ENCODE measurements around the gene GLUL. TPM values are rescaled to one million over a fixed set of nuclear protein-coding genes. Genes with fewer than 3 reads are reported as not detected.

GLUL gene
- total RNA-seq = 289 TPM

DNA sequence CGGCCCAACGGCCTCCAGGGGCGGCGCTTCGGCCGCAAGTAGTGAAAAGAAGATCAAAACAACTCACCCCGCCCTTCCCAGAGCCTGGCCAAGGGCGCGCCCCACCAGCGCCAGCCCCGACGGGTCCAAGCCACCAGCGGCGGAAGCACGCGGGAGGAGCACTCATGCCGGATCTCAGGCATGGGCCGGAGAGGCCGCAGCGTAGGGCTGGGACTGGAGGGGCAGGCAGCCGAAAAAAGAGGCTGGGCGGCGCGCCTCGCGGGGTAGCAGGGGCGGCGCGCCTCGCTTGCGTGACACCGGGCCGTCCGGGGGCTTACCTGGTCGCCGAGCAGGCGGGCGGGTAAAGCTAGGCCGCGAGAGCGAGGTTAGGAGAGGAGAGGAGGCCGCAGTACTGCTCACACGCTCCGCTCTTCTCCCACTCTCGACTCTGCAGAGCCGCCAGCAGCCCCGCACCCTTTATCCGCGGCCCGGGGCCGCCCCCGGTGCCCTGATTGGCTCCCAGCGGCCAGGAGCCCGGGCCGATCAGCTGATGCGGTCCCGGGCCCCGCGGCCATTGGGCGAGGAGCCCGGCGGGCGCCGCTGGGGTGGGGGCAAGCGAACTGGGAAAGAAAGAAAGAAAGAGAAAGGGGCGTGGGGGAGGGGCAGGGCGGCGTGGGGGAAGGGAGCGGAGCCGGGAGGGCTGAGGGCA is at the start of gene GLUL:
TSS of gene GLUL (minus strand) at position 429 of the 688 bp plus-strand sequence. CDS start 3,053 bp downstream, outside the sequence.
- DNase-seq (ENCODE audit: low spot score in 2 of 2) = peak; percentile 92 to 93
- FAIRE-seq = no peak

DNA sequence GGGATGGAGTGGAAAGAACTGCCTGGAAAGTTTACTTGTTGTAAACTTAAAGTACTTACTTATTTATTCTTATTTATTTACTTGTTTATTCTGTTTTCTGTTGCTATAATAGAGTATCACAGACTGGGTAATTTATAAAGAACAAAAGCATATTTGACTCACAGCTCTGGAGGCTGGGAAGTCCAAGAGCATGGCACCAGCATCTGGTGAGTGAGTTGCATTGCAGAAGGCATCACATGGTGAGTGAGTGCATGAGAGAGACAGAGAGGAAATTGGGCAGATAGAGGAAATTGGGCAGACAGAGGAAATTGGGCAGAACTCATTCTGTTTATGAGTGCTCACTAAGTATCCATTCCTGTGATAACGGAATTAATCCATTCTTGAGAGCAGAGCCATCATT is 46.7 kb upstream of the GLUL start:
- FAIRE-seq = no peak
- DNase-seq (ENCODE audit: low spot score in 2 of 2) = no peak

DNA sequence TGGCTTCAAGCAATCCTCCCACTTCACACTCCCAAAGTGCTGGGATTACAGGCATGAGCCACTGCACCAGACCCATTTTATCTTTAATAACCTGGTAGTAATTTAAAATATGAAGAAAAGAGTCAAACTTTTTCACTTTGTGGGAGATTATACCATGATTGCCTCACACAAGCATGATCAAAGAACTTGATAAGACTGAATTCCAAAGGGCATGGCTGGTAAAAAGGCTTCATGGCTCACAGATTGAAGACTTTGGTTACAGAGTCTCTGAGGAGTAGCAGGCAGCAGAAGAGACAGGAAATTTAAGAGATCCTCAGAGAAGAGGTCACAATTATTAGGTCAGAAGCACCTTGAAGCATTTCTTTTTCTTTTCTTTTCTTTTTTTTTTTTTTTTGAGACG is 42.0 kb upstream of the GLUL start:
- DNase-seq (ENCODE audit: low spot score in 2 of 2) (no peak), FAIRE-seq (no peak)

DNA sequence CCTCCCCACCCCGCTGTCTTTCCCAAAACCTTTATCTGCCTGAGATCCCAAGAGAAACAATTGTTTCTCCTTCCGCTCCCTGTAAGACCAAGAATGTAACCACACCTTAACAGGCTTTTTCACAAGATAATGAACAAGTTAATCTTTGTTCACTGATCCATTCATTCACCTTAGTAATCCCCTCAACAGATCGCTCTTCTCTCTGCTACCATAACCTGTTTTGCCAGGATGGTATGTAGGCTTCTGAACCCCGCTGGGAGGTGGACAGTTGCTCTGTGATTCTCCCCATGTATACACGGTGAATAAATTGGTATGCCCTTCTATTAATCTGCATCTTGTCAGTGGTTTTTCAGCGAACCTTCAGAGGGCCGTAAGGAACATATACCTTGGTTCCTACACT is 39.7 kb upstream of the GLUL start:
- FAIRE-seq = no peak
- DNase-seq (ENCODE audit: low spot score in 2 of 2) = no peak

DNA sequence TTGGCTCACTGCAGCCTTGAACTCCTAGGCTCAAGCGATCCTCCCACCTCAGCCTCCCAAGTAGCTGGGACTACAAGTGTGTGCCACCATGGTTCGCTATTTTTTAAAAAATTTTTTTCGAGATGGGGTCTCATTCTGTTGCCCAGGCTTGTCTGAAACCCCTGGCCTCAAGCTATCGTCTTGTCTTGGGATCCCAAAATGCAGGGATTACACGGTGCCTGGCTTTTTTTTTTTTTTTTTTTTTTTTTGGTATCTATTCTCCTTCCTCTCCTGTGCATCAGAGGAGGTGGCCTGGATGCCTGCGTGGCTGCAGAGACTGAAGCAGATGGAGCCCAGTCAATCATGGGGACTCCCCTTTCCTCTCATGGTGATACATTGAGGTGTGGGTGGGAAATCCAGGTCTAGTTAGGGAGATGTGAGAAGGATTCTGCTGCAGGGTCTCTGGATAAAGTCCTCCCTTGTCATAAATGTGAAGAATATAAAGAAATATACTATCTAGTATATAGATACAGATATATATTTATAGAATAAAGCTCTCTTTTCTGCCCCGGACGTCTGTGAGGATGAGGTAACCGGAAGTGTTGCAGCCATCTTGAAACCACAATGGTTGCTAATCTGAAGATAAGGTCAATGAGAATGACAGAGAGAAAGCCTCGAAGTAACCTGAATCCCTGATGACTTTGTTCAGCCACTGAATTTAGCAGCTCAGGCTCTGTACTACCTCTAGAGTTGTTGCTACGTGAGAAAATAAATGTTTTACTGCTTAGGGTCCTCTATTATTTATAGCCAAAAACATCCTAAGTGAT is 38.9 kb upstream of the GLUL start:
- FAIRE-seq (no peak), DNase-seq (ENCODE audit: low spot score in 2 of 2) (no peak)

DNA sequence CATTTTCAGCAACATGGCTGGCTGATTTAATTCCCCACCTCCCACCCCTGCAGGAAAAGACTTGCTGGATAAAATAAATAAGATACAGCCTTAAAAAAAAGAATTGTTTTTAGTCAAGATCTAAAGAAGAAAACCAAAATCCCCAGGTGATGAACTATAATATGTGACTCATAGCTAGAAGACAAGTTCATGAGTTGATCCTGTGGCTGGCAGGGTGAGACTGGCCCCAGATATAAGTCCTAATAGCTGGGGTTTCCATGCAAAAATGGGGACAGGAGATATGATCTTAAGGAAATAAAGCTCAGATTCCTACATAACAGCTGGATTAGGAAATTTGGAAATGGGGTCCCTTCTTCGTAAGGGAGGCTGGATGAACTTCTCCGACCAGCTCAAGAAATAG is 36.5 kb upstream of the GLUL start:
- FAIRE-seq = no peak
- no peak for DNase-seq (ENCODE audit: low spot score in 2 of 2)

DNA sequence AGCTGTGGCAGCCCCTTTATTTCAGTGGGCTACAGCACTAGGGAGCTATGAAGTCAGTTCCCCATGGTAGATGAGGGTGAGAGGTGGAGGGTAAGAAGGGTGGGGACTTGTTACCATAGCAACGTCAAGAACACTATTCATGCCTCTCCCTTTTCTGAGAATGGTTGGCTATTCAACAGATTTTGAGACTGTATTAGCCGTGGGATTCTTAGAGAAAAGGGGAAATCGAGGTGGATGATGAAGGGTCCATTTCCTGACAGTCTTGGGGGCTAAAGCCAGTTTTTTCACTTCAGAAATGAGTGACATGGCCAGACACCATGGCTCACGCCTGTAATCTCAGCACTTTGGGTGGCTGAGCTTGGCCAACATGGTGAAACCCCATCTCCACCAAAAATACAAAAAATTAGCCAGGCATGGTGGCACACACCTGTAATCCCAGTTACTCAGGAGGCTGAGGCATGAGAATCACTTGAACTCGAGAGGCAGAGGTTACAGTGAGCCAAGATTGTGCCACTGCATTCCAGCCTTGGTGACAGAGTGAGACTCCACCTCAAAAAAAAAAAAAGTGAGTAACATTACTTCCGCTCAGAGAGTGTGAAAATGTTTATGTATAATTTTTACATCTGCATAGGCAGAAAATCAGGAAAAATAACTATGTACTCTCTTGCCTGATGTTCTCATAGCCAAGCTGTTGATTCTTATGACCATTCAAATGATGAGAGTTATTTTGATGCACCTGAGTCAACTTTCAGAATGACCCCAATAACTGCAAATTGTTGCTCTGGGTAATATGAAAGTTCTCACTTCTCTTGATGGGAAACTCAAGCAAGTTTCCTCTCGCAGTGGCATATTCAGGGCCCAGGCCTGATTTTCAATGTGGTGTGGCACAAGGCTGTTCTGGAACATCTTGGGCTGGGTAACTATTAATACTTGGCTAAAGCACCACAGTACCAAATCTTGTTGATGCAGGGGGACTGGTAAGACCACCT is 35.1 kb upstream of the GLUL start:
- no peak for FAIRE-seq
- DNase-seq (ENCODE audit: low spot score in 2 of 2) = no peak

DNA sequence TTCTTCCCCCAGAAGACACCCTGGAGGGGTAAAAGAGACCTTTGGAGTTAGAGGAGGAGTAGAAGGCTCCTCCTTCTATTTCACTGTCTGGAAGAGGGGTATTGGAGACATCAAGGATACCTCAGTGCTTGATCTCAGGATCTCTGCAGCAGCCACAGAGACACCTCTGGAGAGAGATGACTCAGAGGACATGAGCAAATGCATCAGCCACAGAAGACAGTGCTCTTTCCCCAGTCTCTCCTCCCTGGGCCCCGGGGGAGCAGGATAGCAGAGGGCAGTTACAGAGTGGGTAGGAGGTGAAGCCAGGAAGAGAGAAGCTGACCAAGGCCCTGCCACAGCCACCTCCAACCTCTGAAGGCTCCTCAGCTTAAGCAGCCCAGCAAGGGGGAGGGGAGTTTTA is 24.2 kb upstream of the GLUL start:
- no peak for FAIRE-seq
- DNase-seq (ENCODE audit: low spot score in 2 of 2) = no peak

DNA sequence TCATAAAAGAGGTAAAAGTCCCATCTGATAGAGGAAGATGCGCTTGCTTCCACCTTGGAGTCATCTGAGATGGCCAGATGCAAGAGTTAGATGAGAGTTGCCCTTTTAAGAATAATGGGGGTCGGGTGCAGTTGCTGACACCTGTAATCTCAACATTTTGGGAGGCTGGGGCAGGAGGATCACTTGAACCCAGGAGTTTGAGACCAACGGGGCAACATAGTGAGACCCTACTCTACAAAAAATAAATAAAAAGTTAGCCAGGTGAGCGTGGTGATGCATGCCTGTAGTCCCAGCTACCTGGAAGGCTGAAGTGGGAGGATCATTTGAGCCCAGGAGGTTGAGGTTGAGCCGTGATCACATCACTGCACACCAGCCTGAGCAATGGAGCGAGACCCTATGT is 22.4 kb upstream of the GLUL start:
- no peak for DNase-seq (ENCODE audit: low spot score in 2 of 2)

DNA sequence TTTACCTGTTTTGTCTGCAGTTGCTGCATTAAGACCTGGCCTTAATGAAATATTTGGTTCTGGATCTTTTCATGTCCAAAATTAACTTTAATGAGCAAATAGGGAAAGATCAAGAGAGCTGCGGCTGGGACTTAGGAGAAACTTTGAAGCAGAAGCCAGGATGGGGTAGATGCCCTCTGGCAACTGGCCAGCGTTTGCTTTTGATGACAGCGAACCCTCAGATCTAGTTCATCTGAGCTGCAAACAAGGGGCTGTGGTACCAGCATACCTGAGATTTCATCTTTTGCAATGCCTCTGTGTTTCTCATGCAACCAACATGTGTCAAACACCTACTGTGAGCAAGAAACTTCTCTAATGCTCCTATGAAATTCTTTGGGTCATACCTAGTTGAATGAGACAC is 21.9 kb upstream of the GLUL start:
- DNase-seq (ENCODE audit: low spot score in 2 of 2) (no peak), FAIRE-seq (no peak)

More for the DNA sequence above, 22.4 kb upstream of the GLUL start:
- no peak for FAIRE-seq

DNA sequence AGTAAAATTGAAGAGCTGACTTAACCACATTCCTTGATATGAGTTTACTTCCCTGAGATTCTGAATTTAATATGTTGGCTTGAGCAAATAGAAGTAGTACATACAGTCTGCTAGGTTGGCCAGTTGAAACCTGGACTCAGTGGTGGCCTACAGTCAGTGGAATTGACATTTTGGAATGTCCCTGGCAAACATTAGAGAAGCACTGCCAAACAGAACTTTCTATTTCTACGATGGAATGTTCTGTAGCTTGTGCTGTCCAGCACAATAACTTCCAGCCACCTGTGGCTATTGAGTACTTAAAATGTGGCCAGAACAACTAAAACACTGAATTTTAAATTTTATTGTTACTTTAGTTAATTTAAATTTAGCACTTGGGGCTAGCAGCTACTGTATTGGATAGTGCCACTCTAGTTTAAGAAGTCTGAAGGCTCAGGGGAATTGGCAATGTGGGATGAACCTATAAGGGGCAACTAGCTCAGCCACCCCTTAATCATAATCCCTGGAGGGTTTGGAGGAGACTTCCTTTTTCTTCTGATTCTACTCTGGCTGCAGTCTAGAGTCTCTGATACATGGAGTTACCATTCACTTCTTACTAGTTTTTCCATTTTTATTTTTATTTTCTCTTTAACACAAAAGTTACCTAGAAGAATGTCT is 19.2 kb upstream of the GLUL start:
- no peak for DNase-seq (ENCODE audit: low spot score in 2 of 2)
- no peak for FAIRE-seq

DNA sequence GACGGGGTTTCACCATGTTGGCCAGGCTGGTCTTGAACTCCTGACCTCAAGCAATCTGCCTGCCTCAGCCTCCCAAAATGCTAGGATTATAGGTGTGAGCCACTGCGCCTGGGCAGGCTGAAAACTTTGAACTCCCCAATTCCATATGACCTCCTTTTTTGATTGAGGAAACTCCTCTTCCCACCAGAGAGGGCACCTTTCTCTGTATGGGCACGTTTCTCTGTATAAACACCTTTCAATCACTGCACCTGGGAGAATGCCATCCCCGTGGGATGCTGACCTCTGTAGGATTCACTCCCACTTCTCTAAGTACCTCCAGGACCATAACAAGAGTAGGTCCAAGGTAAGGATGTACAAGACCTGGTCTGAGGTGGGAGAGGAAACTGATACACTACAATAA is 18.5 kb upstream of the GLUL start:
- no peak for DNase-seq (ENCODE audit: low spot score in 2 of 2)
- no peak for FAIRE-seq

DNA sequence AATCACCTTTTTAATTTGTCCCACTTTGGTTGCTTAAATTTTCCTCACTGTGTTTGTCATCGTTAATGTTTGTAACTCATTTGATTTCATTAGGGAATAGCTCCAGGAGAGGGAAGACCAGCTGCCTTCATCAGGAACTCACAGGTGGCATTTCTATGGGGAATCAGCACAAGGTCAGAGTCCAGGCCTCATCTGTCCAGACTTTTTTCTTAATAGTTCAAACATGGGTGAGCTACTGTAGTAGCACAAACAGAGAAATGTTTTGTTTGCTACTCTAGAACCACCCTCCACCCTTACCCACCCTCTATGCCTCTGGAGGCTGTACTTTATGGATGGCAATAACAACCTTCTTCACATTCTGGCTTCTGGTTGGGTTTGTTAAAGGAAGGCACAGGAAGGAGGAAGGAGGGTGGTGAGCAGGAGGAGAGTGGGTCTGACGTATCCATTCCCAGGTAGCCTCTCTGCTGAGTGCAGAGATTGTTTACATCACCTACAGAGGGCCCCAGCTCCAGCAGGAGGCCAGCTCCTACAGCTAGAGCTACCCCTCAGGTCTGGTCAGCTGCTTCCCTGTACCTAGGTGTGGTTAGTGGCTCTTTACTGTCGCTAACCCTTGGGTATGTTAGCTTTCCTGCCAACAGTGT is 17.0 kb upstream of the GLUL start:
- FAIRE-seq (no peak), DNase-seq (ENCODE audit: low spot score in 2 of 2) (no peak)

DNA sequence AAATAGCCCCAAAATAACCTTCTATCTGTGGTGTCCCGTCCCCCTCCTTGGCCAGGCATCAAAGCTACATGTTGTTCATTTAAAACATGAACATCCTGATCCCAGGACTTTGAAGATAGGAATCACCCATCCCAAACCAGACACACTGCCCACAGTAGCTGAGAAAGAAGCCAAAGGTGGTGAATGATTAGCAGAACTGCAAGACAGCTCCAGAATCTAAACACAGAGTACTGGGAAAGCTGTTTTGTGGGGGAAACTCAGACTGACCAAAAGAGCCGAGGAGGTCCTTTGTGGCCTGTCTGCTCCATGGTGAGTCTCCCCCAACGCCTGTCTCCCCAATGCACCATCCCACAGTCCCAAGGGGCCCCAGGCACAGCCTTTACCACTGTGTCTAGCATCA is 16.1 kb upstream of the GLUL start:
- DNase-seq (ENCODE audit: low spot score in 2 of 2) (no peak), FAIRE-seq (no peak)

DNA sequence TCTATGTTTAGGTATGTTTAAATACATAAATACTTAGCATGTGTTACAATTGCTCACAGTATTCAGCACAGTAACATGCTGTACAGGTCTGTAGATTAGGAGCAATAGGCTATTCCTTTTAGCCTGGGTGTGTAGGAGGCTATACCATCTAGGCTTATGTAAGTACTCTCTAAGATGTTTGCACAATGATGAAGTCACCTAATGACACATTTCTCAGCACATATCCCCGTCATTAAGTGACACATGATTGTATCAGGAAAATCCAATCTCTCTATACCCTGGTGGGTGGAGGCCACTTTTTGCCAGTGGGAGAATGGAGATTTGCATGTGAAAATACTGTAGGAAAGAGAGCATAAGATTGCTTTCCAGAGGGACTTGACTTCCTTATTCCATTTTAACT is 14.4 kb upstream of the GLUL start:
- FAIRE-seq = no peak
- DNase-seq (ENCODE audit: low spot score in 2 of 2) = no peak

DNA sequence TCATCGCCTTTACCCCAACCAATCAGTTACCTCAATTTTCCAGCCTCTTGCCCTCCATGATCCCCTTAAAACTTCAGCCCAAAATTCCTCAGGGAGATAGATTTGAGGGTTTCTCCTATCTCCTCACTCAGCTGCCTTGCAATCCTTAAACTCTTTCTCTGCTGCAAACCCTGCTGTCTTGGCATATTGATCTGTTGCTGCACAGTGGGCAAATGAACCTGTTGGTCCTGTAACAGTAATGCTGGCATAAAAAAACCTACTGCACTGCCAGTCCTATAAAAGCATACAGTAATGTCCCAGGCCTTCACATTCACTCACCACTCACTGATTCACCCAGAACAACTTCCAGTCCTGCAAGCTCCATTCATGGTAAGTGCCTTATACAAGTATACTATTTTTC is 14.0 kb upstream of the GLUL start:
- DNase-seq (ENCODE audit: low spot score in 2 of 2) (no peak), FAIRE-seq (no peak)

DNA sequence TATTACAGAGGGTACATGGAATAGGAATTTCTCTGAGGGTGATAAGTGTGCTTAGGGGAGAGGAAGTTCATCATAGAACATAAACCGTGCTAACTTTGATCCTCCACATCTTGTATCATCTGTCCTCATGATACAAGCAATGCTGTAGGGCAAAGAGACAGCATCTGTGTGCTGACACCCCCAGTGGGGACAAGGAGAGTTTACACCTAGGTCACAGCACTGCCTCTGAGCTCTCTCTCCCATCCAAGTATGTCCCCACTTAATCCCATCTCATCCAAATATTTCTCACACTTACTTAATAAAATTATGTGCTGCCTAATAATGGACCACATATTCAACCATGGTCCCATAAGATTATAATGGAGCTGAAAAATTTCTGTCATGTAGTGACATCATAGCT is 13.2 kb upstream of the GLUL start:
- DNase-seq (ENCODE audit: low spot score in 2 of 2) (no peak), FAIRE-seq (no peak)

DNA sequence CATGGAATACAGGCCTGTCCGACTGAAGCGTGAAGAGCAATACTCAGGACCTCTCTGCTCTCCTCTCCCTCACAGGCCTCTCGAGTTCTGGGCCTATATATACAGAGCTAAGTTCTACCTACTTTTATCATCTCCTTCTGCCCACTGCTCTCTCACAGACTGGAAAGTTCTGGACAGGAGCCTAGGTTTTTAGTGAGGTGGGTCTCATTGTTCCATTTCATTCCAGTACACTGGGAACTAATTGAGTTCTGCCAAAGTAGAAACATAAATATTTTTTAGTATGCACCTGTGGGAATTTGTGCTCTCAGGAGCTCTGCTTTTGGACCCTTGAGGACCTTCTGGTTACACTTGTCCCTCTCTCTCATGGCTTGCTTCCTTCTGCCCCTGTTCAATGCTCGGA is 9.0 kb upstream of the GLUL start, which contains the start of gene TEDDM1:
TSS of gene TEDDM1 (minus strand) at position 101 of the 400 bp plus-strand sequence. CDS start 182 bp downstream, outside the sequence.
- FAIRE-seq (no peak), DNase-seq (ENCODE audit: low spot score in 2 of 2) (no peak)

DNA sequence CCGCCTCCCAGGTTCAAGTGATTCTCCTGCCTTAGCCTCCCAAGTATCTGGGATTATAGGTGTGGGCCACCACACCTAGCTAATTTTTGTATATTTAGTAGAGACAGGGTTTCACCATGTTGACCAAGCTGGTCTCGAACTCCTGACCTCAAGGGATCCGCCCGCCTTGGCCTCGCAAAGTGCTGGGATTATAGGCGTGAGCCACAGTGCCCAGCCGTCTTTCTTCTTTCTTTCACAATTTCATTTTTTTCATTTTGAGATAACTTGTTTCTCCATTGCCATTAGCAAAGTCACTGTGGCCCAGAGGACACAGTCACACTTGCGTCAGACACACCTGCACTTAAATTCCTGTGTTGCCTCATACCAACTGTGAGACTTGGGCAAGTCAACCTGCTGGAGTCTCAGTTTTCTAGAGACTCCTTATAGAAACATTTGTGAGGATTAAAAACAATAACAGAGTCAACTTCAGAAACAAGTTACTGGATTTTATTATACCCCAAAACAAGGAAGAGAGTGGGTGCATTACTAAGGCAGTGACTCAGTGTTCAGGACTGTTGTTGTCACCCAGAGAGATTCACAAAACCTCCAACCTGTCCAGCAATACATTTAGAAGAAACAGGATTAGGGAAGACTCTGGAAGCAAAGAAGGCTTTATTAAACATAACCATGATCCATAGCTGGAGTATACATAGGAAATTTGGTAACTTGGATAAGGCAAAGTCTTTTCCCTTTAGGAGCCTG is 6.2 kb upstream of the GLUL start:
- FAIRE-seq (no peak), DNase-seq (ENCODE audit: low spot score in 2 of 2) (no peak)
